ENCODE measurements around the gene FASTKD1.

FASTKD1 gene

GRCh38 chr2:169509955-169510354, 63.7 kb downstream of the FASTKD1 start:
- no peak for DNase-seq (ENCODE audit: low read depth in 2 of 2, low spot score in 1 of 2)

DNA sequence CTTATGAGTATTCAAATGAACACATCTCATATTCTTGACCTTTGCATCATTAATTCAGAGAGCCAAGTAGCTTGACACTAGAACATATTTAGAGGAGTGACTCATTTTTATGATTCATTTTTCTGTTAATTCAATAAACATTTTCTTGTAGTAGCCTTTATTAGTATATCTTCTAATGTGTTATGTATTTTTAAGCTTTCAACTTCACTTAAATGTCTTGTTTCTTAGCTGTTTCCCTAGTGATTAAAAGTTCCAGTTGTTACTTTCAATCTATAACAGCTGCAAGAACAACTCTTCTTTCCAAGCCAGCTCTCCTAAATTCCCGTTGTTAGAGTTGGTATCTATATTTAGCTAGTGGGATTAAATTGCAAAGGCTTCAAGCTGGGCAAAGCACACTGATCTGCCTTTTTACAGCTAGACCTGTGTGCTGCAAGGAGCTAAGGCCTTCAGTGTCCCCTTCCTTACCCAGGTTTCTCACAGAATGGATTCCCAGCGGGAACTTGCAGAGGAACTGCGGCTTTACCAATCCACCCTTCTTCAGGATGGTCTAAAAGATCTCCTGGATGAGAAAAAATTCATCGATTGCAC, 64.3 kb downstream of the FASTKD1 start, which contains the start of gene KLHL41:
Gene KLHL41 (plus strand): TSS at position 405 of the 588 bp plus-strand sequence. CDS start 77 bp downstream, at position 482.
- DNase-seq (ENCODE audit: low read depth in 2 of 2, low spot score in 1 of 2): no peak

GRCh38 chr2:169507698-169508097, 66.0 kb downstream of the FASTKD1 start:
- no peak for DNase-seq (ENCODE audit: low read depth in 2 of 2, low spot score in 1 of 2)

DNA sequence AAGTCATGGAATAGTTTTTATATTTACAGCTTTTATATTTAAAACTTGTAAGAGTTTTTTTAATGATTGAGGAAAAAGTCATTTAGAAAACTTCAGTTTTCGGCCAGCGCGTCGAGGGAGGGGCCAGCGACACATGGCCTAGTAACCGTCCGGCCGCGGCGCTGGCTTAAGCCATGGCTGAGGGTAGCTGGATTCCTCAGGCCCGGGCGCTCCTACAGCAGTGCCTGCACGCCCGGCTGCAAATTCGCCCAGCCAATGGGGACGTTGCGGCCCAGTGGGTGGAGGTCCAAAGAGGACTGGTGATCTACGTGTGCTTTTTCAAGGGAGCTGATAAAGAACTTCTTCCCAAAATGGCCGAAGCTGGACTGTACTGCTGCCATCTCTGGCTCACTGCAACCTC, 69.0 kb downstream of the FASTKD1 start:
- DNase-seq (ENCODE audit: low read depth in 2 of 2, low spot score in 1 of 2): no peak

- no peak for DNase-seq (ENCODE audit: low read depth in 2 of 2, low spot score in 1 of 2)
These were observed 78.2 kb downstream of the FASTKD1 start for GRCh38 chr2:169495310-169495928.

DNA sequence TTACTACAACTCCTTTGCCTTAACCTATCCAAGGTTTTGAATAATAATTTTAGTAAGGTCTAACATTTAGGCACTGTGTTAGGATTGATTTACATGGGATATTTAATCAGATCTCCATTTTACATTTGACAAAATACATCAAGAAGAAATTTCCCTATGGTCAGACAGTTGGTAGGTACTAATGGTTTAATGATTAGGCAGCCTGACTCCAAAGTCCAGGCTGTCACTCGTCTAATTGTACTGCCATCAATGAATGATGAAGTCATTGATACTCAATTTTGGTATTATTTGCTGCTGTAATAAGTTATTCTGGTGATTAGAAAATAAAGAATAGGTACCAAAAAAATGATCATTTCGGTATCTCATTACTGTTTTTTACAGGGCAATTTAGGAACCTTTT, 80.3 kb downstream of the FASTKD1 start:
- no peak for DNase-seq (ENCODE audit: low read depth in 2 of 2, low spot score in 1 of 2)

DNA sequence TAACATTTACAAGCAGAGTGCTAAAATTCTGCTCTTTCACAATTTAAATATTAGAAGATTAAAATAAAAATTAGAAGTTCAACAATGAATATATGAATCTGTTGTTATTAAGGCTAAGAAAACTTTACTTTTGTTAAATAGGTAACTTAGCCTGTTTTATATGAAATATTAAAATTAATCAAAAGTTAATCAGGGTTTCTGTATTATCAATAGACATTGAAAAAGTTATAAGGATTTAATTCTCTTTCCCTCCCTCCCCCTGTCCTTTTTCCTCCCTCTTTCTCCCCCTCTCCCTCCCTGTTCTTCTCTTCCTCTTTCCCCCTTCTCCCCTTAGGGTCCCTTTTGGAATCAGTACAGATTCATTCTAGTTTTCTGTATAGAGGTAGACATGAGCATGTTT, 82.3 kb downstream of the FASTKD1 start:
- no peak for DNase-seq (ENCODE audit: low read depth in 2 of 2, low spot score in 1 of 2)

- no peak for DNase-seq (ENCODE audit: low read depth in 2 of 2, low spot score in 1 of 2)
These were observed 82.8 kb downstream of the FASTKD1 start for GRCh38 chr2:169490834-169491233.

- DNase-seq (ENCODE audit: low read depth in 2 of 2, low spot score in 1 of 2): no peak
These were observed 87.2 kb downstream of the FASTKD1 start for GRCh38 chr2:169486487-169486886.

GRCh38 chr2:169485650-169486138, 88.0 kb downstream of the FASTKD1 start:
- no peak for DNase-seq (ENCODE audit: low read depth in 2 of 2, low spot score in 1 of 2)

DNA sequence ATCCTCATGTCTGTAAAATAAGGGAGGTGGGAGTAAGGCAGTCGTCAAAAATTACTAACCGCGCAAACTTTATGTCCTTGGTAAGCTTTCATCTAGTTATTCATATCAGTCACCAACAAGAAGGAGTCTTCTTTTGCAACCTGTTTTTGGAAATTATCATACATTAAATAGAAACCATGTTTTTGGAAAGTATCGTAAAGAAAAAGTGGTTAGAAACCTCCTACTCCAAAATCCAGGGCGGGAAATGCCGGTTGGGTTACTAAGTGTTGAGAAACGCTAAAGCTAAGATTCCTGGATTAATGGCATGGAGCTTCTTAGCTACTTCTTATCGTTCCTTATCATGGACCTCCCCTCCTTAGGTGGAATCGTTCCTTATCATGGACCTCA, 93.6 kb downstream of the FASTKD1 start:
- no peak for DNase-seq (ENCODE audit: low read depth in 2 of 2, low spot score in 1 of 2)
